GM19351 (cell line): ENCODE results near the gene COL24A1.
"Not testable (repeated sequence)": the region's sequence is repeated elsewhere in the genome, so short reads cannot be mapped to it uniquely, and the experiment has no call there.

ENCODE experiments used
- ATAC-seq: cut with Tn5 transposase; IDR thresholded peaks from one replicate; pipeline ENCODE4 v1.9.1; 2021; ENCODE audit warnings: mild to moderate bottlenecking, moderate library complexity; ENCODE audit not compliant: unreplicated experiment

COL24A1 gene

DNA sequence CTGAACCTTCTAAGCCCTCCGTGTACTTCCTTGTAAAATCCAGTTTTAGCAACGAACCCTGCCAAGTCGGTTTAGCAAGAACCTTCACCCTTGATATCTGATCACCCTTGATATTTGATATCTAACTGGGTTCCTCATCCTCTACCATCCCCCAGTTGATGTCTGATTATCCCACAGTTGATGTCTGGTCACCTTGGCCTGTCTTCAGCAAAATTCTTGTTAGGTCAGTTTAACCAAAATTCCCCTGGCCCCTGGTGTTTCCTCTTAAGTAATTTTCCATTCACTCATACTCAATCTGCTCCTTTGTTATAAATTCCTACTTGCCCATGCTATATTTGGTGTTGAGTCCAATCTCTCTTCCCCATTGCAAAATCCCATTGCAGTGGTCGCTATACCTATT lies 333.9 kb downstream of the COL24A1 start:
- ATAC-seq: no peak

DNA sequence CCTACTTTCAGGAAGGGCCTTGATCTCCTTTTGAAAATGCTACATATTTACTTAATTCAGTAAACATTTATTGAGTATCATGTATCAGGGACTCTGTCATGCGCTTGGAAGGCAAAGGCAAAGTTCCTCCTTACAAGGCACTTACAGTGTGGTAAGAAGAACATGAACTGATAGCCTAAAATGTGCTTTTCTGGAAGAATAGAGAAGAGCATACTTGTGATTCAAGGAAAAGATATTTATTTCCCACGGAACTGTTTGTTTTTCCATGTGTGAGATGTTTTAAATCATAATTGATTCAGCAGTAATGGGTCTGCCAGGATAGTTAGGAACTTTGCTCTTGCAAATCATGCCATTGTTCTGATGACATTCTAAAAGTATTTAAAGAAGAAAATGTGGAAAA lies 338.2 kb downstream of the COL24A1 start:
- no peak for ATAC-seq

DNA sequence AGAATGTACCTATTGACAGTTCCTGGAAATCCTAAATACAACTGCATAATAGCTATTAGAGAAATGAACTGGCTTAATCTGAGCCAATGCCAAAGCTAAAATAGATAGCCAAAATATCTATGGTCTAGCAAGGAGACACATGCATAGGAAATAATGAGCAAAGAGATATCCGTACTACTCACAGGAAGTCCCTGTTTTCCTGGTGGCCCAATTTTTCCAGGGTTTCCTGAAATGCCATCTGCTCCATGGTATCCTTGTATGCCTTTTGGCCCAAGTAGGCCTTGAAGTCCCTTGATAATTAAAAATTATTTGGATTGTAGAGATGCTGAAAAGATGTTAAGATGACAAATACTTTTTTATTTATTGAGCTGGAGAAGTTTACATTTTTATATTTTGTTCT lies 340.0 kb downstream of the COL24A1 start:
- no peak for ATAC-seq

DNA sequence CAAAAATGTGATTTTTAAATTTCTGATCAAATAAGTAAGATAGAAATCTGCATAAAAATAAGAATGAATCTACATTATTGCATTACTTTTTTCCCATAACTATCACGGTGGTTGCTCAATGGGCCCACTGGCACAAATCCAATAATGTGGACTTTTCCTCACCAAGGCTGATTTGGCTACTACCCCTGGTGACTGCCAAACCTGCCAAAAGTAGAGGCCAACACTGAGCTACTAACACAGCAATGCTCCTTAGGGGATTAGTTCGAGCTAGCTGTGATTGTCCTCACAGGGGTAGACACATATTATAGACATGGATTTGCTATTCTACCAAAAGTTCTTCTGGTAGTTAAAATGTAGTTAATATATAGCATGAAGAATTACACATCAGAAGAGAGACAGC lies 340.7 kb downstream of the COL24A1 start:
- no peak for ATAC-seq

DNA sequence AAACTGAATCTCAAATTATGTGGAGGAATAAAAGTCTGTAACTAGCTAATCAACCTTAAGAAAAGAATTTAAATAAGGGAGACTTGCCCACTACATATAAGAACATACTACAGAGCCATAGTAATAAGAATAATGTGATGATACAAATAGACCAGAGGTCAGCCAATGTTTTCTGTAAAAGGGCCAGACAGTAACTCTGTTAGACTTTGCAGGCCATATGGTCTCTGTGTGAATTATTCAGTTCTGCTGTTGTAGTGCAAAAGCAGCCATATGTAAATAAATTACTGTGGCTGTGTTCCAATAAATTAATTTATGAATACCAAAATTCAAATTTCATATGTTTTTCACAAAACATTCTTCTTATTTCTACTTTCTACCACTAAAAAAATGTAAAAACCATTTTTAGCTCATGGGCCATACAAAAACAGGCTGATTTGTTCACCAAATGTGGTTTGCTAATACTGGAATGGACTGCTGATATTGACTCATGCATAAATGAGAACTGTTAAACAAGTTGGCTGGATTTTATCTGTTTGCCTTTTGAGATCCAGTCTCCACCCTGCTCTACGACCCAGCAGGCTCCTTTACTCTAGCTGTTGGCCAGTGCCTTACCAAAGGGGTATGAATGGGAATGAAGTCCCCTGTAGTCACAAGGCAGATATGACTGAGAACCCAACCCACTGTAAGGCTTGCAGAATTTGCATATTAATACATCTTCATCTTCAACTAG lies 350.2 kb downstream of the COL24A1 start:
- no peak for ATAC-seq

DNA sequence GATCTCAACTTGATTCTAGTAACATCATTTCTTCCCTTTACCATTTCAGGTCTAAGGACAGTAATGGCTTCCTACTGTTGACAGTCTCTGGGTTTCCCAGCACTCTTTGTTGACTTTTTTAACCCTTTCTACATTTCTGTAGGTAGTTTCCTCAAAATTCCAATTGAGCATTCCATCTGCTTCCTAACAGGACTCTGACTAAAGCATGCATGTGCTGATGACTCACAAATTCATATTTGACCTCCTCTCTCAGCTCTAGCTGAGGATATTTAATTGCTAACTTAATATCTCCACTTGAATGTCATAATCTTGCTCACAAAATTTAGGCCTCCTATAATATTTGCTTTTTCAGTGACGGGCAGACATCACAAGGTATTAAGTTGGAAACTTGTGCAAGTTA lies 355.1 kb downstream of the COL24A1 start:
- no peak for ATAC-seq

DNA sequence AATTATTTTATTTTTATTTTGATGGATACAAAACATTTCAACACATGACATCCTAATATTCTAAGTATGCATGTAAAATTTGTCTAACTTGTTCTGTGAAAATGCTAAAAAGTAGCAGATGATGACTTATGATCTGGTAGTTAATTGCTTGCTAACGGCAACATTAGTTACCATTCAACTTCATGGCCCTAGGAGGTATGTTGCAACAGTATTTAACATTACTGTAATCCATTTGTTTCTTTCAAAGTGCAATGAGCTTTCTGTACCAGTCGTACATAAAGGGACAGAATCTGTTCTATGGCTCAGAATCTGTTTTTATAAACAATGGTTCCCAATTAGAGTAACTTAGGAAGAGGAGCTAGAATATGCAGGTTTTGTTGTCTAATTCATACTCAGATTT lies 356.8 kb downstream of the COL24A1 start:
- ATAC-seq: no peak

DNA sequence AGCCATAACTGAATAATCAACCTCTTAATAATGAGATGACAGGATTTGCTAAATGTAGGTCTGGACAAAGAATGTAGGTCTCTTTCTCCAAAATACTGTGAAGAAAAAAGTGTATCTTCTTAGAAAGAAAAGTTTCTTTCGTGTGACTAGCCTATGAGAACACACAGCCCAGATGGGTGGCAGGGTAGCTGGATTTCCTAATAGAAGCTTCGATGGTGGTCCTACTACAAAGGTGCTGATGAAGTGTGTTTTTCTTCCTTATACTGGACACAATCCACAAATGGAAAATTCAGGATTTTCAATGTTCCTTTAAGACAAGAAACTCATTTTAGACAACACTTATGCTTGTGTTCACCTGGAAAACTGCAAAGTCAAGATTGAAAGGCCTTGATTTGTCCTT lies 358.2 kb downstream of the COL24A1 start:
- no peak for ATAC-seq

DNA sequence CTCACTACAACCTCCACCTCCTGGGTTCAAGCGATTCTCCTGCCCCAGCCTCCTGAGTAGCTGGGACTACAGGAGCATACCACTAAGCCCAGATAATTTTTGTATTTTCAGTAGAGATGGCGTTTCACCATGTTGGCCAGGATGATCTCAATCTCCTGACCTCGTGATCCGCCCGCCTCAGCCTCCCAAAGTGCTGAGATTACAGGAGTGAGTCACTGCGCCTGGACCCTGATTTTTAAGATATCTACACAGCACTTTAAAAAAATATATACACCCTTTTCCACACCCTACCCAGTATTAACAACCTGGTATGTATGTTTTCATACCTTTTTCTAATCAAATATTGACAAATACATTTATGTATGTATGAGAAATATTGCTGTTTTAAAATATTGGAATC lies 379.6 kb downstream of the COL24A1 start:
- not testable (repeated sequence) for ATAC-seq

DNA sequence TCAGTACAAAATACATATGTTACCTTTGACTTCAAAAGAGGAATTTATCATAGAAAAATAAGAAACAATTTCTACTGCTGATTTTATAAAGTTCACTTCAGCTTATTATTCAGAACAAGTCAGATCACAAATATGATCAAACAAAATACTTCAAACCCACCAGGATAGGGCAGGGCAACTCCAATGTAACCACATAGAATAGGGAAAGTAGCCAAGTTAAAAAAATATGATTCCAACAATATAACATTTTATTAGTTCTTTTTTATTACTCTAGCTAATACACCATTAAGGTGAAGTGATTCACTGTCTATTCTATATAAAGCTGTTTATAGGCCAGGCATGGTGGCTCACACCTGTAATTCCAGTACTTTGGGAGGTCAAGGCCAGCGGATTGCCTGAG lies 393.8 kb downstream of the COL24A1 start:
- ATAC-seq: no peak

DNA sequence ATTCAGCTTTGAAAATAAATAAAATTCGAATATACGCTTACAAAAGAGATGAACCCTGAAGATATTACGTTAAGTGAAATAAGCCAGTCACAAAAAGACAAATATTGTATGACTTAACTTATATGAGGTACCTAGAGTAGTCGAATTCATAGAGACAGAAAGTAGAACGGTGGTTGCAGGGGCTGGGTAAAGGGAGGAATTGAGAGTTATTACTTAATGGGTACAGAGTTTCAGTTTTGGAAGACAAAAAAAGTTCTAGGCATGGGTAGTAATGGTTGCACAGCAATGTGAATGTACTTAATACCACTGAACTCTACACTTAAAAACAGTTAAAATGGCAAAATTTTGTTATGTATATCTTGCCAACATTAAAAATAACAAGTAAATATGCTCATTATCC lies 399.7 kb downstream of the COL24A1 start:
- ATAC-seq: no peak

DNA sequence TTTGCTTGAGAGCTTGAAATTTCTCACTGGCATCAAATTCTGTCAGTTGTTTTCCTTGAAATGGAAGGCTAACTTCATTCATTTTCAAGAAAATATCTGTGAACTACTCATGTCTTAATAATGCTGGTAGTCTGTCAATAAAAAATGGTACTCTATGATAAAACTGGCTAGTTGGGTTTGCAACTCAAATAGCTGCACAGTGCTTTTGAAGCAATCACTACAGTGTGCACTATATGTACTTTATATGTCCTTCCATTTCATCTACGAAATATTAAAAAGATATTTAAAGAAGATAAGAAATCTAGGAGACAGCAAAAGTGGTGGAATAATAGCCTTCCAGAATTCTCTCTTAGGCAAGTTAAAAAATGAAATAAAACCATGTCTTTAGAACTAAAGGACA lies 408.5 kb downstream of the COL24A1 start:
- no peak for ATAC-seq

DNA sequence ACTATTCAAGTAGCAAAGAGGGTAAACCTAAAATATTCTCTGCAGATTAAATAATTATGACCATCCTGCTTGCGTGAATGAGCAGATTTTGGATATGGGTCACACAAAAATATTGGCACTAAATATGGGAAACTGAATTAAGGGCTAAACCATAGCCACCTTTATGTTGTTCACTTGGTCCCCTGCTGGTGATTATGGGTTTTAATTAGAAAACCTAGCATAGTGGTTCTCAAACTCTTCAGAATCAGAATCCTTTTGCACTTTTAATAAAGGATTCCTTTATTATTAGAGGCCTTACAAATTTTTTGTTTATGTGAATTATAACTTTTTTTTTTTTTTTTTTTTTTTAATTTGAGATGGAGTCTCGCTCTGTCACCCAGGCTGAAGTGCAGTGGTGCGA lies 409.8 kb downstream of the COL24A1 start:
- ATAC-seq: no peak

DNA sequence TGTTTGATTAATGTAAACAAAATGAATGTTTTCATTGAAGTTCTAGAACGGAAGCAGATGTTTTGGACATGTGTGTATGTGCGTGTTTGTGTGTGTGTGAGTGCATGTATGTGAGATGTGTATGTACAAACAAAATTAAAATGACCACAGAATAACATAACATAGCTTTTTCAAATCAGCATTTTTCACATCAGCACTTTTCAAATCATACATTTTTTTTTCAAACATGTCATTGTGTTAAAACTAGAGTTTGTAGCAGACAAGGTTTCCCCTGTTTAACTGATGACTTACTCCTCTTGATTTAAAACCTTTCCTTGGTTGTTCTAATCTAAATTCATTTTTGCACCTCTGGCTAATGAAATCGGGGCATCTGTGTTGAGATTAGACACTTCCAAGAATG lies 412.8 kb downstream of the COL24A1 start:
- ATAC-seq: no peak

DNA sequence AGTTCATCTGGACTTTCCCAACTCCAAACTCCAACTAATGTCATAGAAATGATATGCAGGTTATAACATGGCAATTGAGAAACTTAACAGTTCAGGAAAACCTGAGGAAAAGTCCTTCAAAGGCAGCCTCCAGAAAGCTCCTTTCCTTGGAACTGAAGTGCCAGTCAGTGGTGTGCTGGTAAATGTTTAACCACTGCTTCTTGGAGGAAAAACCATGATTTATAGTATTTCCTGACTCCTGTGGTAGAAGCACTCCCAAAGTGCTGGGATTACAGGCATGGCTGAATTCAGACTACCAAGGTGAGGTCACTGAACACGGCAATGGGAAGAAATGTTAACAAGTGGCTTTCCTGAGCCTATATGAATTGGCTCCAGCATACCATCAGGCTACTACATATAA lies 421.6 kb downstream of the COL24A1 start:
- ATAC-seq: no peak

DNA sequence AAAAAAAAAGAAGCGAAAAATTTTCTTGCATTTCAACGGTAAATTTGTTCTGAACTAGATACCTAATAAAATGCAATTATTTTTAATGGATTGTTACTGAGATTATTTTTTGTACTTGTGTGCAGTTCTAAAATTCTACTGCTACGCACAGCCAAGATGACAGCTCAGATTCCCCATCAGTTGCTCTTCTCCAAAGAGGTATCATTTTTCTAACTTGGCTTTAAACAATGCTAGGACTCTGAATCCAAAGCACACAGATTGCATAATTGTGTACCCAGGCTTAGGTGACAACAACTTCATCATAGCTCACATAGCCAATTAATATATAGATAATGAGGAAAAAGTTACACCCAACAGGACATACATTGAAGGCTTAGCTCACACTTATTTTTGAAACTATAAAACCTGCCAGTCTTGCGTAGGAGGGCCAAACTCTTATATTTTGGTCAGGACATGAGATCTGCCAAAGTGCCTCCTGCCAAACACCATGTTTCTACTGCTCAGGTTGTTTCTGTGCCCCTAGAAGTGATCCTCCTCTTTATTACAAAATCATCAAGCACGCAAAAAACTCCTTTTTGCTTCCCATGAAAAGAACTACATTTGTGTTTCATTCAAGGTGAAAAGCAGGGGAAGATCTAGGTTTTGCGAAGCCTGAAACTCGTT lies 437.8 kb downstream of the COL24A1 start:
- ATAC-seq: no peak

DNA sequence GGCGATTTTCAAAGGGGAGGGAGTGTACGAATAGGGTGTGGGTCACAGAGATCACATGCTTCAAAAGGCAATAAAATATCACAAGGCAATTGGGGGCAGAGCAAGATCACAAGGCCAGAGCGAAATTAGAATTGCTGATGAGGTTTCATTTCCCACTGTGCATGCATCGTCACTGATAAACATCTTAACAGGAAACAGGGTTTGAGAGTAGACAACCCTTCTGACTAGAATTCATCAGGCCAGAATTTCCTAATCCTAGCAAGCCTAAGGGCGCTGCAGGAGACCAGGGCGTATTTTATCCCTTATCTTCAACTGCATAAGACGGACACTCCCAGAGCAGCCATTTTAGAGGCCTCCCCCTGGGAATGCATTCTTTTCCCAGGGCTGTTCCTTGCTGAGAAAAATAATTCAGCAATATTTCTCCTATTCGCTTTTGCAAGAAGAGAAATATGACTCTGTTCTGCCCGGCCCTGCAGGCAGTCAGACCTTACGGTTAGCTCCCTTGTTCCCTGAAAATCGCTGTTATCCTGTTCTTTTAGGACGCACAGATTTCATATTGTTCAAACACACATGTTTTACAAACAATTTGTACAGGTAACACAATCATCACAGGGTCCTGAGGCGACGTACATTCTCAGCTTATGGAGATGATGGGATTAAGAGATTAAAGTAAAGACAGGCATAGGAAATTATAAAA lies 442.0 kb downstream of the COL24A1 start:
- not testable (repeated sequence) for ATAC-seq

DNA sequence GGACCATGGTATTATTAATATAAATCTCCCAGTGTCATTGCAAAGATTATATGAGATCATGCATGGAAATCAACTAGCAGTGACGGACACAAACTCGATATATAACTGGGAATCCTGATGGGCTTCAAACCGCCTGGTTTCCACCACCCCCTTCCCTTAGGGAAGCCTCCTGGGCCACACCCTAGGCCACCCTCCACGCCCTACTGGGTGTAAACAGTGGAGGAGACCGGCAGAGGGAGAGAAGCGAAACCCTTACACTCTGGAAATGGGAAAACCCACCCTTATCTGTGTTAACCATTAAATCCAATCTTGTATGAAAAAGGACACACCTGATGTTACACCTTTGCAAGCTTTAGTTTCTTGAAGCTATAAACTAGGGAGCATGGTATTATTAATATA lies 447.7 kb downstream of the COL24A1 start:
- ATAC-seq: no peak

DNA sequence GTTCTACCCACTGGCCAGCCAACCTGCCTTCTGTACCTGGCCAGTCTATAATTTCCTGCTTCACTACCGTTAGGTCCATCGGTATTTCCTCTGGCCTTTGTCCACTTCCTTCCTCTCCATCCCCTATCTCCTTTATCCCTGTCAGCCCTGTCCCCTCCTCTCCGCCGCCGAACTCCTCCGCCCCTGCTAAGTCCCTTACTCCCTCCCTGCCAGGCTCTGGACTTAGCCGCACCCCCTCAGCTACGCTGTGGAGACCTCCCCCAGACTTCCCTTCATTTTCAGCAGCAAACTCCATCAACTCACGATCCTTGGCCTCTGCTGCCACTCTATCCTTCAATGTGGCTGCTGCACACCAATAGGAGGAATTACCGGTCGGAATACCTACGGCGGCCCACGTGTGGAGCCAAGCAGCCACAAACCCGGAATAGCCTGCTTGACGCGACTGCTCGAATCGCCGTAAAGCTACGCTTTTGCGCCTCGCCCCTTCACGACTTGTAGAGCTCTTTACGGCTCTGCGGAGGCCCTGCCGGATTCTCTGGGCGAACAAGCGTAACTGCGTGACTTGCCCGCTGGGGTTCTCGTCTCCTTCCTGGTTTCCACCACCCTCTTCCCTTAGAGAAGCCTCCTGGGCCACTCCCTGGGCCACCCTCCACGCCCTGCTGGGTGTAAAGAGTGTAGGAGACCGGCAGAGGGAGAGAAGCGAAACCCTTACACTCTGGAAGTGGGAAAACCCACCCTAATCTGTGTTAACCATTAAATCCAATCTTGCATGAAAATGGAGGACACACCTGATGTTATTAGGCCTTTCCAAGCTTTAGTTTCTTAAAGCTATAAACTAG lies 448.4 kb downstream of the COL24A1 start, which contains the start of gene ZNHIT6:
Gene ZNHIT6, minus strand, starts transcription at position 444 of the 839 bp plus-strand sequence. Its CDS starts 149 bp downstream, at position 295.
- peak; percentile 79 for ATAC-seq

DNA sequence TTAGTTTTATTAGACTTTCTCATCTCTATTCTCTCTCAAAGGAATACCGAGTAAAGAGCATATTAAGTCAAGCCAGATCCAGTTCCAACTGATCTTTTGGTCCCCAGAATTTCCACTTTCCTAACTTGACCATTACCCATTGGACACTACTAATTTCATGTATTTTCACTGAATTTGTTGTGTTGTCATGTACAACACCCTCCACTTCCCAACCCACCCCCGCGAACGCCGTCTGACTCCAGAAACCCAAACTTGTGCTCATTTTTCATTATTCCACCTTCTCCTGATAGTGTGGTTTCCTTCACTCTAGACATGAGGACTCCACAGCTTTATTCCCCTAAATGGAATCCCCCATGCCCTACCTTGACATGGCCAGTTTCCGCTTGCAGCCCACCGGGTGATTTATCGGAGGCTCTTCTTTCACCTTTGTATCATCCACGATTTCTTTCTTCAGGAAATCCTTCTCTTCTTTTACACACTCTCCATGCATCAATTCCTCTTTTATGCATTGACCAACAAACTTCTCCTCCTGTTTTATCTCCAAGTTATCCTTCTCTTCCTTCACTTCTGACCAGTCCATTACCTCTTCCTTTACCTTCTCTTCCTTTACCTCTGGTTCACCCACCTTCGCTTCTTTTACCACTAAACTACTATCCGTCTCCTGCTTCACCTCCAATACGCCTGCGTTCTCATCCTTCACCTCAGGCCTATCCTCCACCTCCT lies 449.1 kb downstream of the COL24A1 start:
- ATAC-seq: peak; percentile 36
